Fibroblast of skin of scalp (primary cell): Measurements from ENCODE around the gene SUGP1.

ENCODE experiments used
- DNase-seq: peaks from one replicate; pipeline ENCODE4 v3.0.0-alpha.2; 2013

Gene SUGP1

DNA sequence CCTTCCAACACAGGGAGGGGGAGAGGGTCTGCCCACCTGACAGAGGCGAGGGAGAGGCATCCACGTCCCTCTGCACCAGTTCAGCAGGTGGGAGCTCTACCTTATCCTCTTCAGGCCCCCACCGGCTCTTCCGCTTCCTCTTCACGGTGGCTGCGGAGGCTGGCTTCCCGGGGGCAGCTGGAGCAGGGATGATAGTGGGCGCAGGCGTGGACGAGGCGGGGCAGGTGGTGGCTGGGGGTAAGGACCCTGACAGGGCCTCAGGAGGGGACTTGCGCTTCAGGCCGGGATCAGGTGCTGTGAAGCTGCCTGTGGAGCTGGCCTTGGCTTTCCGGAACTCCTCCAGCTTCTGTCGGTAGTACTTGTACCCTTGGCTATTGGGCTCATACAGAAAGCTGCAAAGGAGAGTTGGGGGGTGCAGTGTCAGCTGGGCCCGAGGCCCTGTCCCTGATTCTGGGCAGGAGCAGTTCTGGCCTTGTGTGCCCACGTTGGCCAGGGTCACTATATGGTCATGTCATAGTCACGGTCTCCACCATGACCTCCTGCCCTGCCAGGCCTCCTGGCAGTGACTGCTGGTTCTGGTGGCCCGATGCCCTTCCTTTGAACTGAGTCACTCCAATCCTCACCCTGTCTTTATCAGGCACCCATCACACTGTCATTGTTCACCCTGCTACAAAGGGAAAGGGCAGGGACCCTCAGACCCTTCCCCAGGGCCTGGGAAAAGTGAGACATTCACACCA, 23.2 kb downstream of the SUGP1 start:
- DNase-seq, result no peak

DNA sequence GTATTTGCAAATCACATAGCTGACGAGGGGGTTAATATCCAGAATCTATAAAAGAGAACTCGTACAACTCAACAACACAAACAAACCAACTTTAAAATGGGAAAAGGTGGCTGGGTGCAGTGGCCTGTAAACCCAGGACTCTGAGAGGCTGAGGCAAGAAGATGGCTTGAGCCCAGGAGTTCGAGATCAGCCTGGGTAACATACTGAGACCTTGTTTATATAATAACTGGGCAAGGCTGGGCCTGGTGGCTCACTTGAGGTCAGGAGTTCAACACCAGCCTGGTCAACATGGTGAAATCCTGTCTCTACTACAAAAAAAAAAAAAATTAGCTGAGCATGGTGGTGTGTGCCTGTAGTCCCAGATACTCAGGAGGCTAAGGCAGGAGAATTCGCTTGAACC, 25.4 kb downstream of the SUGP1 start:
- no peak for DNase-seq

DNA sequence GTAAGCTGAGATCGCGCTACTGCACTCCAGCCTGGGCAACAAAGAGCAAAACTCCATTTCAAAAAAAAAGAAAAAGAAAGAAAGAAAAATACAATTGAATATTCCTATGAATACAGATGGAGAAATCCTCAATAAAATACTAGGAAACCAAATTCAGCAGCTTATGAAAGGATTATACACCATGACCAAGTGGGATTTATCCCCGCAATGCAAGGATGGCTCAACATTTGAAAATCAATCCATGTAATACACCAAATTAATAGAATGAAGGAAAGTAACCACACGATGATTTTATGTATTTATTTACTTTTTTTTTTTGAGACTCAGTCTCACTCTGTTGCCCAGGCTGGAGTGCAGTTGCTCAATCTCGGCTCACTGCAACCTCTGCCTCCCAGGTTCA, 27.7 kb downstream of the SUGP1 start:
- no peak for DNase-seq

DNA sequence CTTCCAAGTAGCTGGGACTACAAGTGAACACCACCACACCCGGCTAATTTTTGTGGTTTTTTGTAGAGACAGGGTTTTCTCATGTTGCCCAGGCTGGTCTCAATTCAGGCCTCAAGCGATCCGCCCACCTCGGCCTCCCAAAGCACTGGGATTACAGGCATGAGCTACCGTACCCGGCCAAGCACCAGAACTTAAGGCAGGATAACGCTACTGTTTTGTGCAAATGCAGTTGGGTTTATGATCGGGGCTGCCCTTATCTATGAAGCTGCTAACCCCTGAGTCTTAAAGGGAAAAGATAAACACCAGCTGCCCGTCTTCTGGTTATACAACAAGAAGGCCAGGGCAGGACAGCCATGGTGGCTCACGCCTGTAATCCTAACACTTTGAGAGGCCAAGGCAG, 34.6 kb downstream of the SUGP1 start:
- DNase-seq, result no peak

DNA sequence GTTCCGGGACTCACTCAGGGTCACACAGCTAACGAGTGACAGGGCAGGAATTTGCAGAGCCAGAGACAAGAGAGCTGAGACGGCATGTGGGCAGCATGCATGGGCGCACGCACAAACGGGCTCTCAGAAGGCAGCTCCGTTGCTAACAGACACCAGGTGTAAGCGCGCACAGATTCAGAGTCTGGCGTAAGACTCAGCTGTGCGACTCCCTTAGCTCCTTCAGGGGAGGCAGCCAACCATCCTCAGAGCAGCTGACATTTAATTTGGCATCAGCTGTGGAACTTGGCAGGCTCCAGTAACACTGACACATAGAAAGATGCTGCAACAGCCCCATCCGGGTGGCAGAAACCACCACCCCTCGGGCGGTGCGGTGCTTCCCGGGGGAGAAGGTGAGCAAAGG, 39.7 kb downstream of the SUGP1 start:
- no peak for DNase-seq

DNA sequence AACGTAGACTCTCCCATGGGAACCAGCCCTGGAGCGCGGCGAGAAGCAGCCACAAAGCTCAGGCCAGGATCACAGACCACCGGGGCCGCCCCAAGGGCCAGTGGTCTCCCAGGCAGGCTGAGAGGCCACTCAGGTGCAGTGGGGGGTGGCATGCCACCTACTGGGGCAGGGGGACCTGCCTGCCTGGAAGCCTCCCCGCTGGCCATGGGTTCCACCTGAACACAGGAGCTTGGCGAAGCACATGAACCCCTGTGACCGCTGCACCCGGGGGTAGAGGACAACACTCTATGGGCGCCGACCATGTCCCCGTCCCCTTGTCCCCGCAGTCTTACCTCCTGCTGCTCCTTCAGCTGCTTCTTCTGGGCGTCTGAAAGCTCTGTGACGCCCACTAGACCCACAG, 40.5 kb downstream of the SUGP1 start:
- no peak for DNase-seq

DNA sequence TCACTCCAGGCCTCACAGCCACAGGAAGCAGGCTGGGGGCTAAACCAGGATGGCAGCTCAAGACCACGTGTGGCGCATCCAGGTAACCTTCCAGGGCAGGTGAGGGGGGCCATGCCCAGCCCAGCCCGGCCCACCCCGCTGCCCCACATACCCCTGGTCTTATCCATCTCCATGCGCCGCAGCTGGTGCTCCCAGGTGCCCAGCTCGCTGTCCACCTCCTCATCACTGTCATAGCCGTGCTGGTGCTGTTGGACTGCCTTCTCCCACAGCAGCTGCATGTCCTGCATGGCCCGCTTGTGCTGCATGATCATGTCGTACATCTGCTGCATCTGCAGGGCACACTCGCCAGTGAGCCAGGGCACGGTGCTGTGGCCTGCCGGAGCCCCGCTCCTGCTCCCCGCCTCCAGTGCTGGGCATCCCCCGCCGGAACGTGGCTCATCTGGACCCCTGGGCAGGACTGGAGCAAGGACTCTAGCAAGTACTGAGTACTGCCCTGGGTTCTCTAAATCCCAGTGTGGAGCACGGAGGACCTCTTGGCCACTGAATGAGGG, 41.2 kb downstream of the SUGP1 start:
- no peak for DNase-seq

DNA sequence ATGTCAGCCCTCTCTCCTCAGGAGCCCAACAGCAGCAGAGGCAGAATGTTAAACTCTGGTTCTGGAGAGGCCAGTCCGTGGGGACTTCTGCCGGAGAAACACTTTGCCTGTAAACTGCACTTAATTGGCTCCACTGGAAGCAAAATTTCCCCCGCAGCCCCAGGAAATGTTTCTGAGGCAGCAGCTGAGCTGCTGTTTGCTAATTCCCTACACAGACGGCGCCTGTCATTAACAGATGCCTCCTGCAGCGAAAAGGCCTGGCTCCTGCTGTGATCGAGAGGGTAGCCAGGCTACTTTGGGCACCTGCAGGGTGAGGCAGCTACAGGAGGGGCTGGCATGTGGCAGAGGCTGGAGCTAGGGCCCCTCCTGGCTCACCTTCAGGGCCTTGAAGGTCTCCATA, 42.0 kb downstream of the SUGP1 start:
- DNase-seq, result no peak

DNA sequence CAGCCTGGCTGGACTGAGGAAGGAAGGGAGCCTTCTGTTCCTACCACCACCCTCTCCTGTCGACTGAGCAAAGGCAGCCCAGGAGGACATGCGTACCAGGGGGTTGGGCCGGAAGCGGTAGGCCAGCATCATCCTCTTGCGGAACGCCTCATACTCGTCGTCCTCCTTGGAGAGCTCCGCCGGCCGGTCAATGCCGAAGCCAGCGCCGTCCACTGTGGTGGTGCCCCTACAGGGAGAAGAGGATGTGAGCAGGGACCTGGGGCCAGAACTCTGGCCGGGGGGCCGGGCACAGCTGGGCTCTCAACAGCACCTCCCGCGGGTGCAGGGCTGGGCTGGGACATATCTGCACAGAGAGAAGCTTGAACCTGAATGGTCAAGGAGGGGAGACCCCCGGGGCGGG, 43.5 kb downstream of the SUGP1 start:
- no peak for DNase-seq

DNA sequence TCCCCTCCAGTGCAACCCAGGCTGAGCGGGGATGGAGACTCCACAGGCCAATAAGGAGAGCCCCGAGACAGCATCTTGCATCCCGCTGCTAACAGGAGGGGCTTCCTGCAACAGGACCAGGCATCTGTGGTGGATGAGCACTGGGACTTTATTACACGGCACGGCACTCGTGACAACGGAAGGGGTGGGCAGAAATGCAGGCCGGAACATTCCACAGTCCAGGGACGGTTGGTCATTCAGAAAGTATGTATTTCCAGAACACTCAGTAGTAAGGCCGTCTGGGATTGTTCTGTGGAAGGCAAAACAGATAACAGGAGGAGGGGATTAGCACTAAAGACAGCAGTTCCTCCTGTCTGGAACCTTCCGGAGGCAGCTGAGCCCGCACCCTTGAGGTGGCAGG, 43.9 kb downstream of the SUGP1 start:
- DNase-seq, result peak; percentile 25

DNA sequence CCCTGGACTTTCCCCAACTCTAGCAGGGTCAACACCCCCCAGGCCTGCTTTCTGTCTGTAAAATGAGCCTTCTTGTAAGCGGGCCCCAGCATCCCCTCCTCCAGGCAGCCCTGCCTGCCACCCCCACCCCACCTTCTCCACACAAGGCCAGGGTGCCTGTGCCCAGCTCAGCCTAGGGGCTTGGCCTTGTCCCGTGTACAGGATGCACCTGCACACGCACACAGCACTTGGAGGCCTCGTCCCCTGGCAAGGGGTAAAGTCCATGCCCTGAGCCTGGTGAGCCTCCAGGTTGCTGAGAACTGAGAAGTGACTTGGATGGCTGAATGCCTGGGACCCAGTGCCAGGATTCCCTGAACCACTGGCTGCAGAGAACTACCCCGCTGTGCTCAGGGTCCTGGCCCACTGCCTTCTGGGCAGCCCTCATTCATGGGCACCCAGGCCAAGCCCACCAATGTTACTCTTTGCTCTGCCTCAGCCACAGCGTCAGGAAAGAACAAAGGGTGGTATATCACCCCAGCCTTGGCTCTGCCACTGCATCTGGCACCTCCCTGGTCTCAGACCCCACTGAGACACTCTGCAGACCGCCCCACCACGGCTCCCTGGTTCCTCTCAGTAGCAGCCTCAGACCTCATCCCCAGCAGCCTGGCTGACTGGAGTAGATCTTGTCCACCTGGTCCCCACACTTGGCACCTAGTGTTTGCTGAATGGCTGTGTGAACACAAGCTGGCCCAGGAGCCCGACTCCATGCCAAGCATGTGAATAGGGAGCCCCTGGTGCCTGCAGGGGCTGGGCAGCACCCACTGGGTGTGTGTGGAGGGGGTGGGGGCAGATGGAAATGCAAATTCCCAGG, 45.4 kb downstream of the SUGP1 start:
- DNase-seq, result no peak

DNA sequence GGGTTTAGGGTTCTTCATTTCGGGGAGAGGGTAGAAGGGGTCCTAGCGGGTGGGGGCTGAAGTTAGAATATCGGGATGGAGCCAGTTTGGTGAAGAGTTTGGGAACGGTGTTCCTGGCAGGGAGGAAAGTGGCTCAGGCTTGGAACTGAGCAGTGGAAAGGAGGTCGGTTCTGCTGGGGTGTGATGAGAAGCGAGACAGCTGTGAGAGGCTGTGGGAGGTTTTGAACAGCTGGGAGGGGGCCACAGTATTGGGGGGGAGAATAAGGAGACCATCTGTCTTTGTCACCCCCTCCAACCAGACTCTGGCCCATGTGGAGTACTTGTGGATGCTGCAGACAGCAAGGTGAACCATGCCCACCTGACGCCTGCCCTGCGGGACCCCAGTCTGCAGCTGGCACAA, 46.2 kb downstream of the SUGP1 start:
- no peak for DNase-seq

DNA sequence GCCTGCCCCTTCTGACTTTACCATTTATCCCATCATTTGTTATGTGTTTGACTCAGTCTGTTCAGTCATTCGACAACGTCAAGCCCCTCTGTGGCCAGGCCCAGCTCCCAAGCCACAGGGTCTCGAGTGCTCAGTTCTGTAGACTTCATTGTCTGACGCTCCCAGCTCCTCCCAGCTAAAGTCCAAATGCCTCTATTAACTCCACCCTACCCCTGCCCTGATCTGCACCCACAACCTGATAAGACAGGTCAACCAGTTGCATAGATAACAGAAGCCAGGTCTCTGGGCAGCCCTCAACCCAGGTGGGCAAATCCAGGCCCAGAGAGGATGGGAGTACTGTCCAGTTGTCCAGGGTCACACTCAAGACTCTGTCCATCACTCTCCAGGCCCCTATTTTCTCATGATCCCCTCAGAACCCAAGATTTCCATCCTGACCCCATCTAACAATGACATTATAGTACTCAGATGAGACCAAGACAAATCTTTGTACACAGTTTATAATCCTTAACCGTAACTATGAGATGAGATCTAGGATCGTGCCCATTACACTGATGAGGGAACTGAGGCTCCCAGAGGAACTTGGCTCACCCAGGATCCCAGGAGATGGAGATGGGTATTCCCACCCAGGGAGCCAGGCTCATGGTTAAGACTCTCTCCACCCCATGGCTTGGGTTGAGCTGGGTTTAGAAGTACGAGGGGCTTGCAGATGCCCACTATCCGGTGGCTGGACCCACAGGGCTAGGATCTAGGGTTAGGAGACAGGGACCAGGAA, 48.3 kb downstream of the SUGP1 start:
- no peak for DNase-seq

DNA sequence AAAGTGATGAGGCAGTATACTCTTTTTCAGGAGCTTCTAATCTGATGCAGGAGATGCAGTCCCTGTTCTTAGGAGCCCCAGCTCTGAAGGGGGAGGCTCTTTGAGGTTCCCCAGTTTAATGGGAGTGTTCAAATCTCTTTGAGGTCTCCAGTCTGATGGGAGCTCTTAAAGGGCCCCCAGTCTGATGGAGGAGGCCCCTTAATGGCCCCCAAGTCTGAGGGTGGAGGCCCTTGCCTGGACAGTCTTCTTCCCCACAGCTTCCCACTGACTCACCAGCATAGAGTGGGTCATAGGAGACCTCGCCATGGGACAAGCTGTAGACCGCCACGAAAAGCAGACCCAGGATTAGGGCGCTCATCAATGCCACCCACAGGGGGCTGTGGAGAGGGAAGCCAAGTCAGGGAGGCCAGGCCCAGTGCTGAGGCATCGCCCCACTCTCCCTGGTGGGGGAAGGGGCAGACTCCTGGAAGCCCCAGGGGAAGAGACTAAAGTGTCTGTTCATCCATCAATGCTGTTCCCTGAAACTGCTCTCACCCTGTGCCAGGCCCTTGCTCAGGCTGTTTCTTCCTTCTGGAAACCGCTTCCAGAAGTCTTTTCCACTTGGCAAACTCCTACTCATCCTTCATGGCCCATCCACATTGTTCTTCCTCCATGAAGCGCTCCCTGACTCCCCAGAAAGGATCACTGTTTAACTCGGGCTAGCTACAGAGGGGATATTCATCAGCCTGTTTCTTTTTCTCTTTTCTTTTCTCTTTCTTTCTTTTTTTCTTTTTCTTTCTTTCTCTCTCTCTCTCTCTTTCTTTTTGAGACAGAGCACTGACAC, 49.3 kb downstream of the SUGP1 start:
- DNase-seq, result no peak

DNA sequence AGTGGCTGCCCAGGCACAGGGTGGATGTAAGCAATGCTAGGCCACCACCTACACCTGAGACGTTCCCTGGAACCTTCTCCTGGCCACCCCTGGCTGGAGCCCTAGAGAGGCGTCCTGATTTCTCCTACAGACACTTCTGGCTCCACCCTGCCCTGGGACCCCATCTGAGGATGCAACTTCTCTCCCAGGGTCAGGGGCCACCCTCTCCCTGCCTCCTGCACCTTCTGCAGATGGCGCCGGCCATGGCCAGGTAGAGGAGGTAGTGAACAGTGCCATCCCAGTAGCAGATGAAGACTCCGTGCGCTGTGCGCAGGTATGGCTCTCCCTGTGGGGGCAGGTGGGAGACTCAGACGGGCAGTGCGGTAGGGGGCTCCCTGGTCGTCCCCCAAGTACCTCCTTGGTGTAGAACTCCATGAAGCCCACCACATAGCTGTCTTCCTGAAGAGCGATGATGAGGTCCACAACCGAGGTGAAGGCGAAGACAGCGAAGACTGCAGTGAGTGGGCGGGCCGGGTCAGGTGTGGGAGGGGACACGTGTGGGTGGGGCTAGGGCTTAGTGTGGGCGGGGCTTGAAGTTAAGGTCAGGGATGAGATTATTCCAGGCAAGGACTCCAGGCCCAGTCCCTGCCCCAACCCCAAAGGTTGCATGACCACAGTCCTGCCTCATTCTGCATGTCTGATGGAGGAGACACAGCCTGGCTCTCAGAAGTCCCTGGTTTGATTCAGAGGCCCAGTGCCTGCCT, 50.2 kb downstream of the SUGP1 start:
- DNase-seq, result no peak

DNA sequence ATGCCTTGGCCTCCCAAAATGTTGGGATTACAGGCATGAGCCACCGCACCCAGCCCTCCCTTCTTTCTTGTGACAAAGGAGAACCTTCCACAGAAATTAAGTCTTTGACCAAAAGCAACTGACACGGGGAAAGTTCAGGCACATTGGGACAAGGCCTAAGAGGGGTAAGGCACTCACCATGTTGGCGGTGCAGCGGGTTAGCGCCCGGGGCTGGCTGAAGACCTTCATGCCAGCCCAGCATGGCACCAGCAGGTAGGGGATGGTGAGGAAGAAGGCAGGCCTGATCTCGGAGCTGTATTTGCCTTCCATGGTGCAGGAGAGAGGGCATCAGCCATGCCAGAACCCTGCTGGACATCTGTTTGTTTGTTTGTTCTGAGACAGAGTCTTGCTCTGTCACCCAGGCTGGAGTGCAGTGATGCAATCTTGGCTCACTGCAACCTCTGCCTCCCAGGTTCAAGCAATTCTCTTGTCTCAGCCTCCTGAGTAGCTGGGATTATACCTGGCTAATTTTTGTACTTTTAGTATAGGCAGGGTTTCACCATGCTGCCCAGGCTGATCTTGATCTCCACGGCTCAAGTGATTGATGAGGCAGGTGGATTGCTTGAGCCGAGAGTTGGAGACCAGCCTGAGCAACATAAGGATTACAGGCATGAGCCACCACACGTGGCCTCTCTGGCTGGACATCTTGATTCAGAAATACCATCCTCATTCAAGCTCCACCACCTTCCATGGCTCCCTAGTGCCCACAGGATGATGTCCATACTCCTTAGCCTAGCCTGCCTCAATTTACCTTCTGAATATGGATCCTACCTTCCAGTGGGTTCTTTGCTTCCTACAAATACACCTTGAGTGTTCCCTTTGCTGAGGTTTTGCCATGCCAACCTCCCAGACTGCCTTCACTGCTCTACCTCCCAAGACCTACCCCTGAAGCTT, 51.6 kb downstream of the SUGP1 start:
- no peak for DNase-seq

DNA sequence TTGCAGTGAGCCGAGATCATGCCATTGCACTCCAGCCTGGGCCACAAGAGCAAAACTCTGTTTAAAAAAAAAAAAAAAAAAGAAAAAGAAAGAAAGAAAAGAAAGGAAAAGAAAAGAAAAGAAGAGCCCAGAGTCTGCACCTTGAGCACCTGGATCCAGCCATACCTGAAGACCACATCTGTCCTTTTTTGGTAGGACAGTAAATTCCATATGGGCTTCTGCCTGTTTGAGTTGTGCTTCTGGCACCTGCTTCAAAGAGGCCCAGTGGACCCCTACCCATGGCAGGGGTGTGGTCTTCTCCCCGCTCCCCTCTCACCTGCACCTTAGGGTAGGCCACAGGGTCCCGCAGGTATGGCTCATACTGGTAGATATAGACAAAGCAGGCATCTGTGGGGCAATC, 53.0 kb downstream of the SUGP1 start:
- DNase-seq, result no peak

DNA sequence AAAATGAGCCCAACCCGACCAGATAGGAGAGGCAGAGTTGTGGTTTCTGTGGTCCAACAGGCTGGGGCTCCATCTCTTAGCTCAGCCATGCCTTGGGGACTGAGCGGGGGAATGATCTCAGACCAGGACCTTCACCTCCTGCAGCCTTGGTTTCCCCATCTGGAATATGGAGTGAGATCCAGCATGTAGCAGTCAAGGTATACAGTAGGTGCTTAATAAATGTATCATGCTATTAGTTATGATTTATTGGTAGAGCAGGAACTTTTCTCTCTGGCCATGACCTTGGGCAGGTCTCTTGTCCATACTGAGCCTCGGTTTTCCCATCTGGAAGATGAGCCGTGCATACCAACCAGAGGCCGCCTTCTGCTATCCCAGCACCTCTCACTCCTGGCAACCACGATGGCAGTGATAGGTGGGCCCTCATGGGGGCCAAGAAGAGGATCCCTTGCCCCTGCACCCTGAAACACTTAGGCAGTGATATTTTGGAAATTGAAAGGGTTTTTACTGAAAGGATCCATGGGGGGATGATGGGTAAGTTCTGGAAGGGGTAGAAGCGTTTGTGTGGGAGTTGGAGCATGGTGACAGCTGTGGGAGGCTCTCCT, 56.3 kb downstream of the SUGP1 start:
- DNase-seq, result no peak

DNA sequence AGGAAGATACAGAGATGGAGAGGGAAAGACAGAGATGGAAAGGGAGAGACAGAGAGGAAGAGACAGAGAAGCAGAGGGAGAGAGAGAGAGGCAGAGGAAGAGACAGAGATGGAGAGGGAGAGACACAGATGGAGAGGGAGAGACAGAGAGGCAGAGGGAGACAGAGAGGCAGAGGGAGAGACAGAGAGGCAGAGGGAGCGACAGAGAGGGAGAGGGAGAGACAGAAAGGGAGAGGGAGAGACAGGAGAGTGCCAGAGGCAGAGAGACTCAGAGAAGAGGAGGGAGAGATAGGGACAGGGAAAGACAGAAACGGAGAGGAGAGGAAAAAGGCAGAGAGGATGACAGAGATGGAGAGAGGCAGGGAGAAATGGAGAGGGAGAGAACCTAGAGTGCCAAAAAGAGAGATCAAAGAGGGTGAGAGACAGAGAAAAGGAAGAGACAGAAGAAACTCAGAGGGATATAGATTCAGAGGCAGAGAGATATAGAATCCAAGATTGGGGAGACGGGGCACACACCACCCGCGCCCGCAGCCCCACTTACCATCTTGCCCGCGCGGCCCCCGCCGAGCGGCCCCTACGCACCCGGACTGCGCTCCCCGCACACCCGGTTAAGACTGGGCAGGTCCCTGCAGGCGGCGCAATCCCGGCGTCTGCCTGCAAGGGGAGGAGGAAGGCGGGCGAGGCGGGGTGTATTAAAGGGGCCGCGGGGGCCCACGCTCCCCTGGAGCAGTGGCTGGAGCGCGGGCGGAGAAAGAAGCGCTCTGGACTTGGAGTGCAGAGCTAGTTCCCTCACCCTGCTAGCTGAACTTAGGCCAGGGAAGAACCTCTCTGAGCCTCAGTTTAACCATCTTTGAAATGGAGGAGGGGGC, 57.9 kb downstream of the SUGP1 start:
- DNase-seq, result no peak
